HEK293 (cell line): ENCODE measurements around the gene CRP.

Source experiments
- CTCF ChIA-PET: fragments of 350-600 bp; formaldehyde crosslinking; extraction: SDS; loops from one replicate; lab custom pipeline; 2021; ENCODE audit warnings: antibody characterized with exemption; lab: Yijun Ruan, JAX
- POLR2A ChIA-PET: fragments of 300-600 bp; formaldehyde crosslinking; extraction: SDS; loops from one replicate; lab custom pipeline; 2020; ENCODE audit warnings: antibody characterized with exemption, inconsistent platforms; lab: Yijun Ruan, JAX
- H3K27ac ChIP-seq: fragments of 200-500 bp; sonication (Bioruptor generic); 2 replicates; pipeline ENCODE4 v1.5.1; 2014; ENCODE audit warnings: low read depth, low read length, control low read depth, inconsistent platforms; ENCODE audit errors: extremely low read depth
- H3K36me3 ChIP-seq, 2 experiments: fragments of 200-500 bp in 1 of 2; sonication (Bioruptor generic) in 1 of 2; 1 replicate in 1 of 2; 2 replicates in 1 of 2; pipeline ENCODE4 v1.5.1; 2014 to 2017; ENCODE audit warnings: inconsistent platforms in 2 of 2, low read length in 2 of 2; ENCODE audit not compliant: control insufficient read depth in 2 of 2, insufficient read depth in 1 of 2
- H3K4me1 ChIP-seq: fragments of 200-500 bp; sonication (Bioruptor generic); 2 replicates; pipeline ENCODE4 v1.5.1; 2014; ENCODE audit warnings: mild to moderate bottlenecking, low read length, inconsistent platforms; ENCODE audit not compliant: control insufficient read depth, insufficient read depth
- H3K4me3 ChIP-seq: 2 replicates; pipeline ENCODE4 v1.5.1; 2011; ENCODE audit warnings: low read depth, mild to moderate bottlenecking, control low read depth, low read length, moderate library complexity
- H3K9me3 ChIP-seq: fragments of 200-500 bp; sonication (Bioruptor generic); 2 replicates; pipeline ENCODE4 v1.5.1; 2014; ENCODE audit warnings: low read depth, low read length, inconsistent platforms; ENCODE audit not compliant: control insufficient read depth, insufficient read depth
- BCL11A ChIP-seq: fragments of 450-650 bp; formaldehyde crosslinking; IDR thresholded peaks from 2 replicates; pipeline ENCODE4 v1.5.1; 2016; ENCODE audit warnings: low read depth, missing biosample characterization, missing genetic modification characterization
- GLI4 ChIP-seq: fragments of 450-650 bp; formaldehyde crosslinking; IDR thresholded peaks from 2 replicates; pipeline ENCODE4 v1.5.1; 2016; ENCODE audit warnings: missing biosample characterization, missing genetic modification characterization
- REPIN1 ChIP-seq: fragments of 450-650 bp; formaldehyde crosslinking; IDR thresholded peaks from 2 replicates; pipeline ENCODE4 v1.5.1; 2017; ENCODE audit warnings: missing biosample characterization, missing genetic modification characterization, low read depth
- YY2 ChIP-seq: fragments of 450-650 bp; formaldehyde crosslinking; IDR thresholded peaks from 2 replicates; pipeline ENCODE4 v1.5.1; 2016; ENCODE audit warnings: missing biosample characterization, missing genetic modification characterization
- ZFP37 ChIP-seq: fragments of 450-650 bp; formaldehyde crosslinking; IDR thresholded peaks from 2 replicates; pipeline ENCODE4 v1.5.1; 2016; ENCODE audit warnings: missing biosample characterization, missing genetic modification characterization
- ZNF169 ChIP-seq: fragments of 450-650 bp; formaldehyde crosslinking; IDR thresholded peaks from 2 replicates; pipeline ENCODE4 v1.5.1; 2016; ENCODE audit warnings: missing biosample characterization, missing genetic modification characterization
- ZNF19 ChIP-seq: fragments of 450-650 bp; formaldehyde crosslinking; IDR thresholded peaks from 2 replicates; pipeline ENCODE4; 2016; ENCODE audit warnings: missing biosample characterization, missing genetic modification characterization, low read depth
- ZNF221 ChIP-seq: fragments of 450-650 bp; formaldehyde crosslinking; IDR thresholded peaks from 2 replicates; pipeline ENCODE4 v1.5.1; 2017; ENCODE audit warnings: missing biosample characterization, missing genetic modification characterization, borderline replicate concordance
- ZNF23 ChIP-seq: fragments of 450-650 bp; formaldehyde crosslinking; IDR thresholded peaks from 2 replicates; pipeline ENCODE4 v1.5.1; 2016; ENCODE audit warnings: missing biosample characterization, missing genetic modification characterization, borderline replicate concordance
- ZNF302 ChIP-seq: fragments of 450-650 bp; formaldehyde crosslinking; IDR thresholded peaks from 2 replicates; pipeline ENCODE4 v1.5.1; 2016; ENCODE audit warnings: missing biosample characterization, missing genetic modification characterization, low read depth
- ZNF324 ChIP-seq: fragments of 450-650 bp; formaldehyde crosslinking; IDR thresholded peaks from 2 replicates; pipeline ENCODE4 v1.5.1; 2016; ENCODE audit warnings: missing biosample characterization, missing genetic modification characterization
- ZNF335 ChIP-seq: fragments of 450-650 bp; formaldehyde crosslinking; conservative IDR thresholded peaks from 2 replicates; pipeline ENCODE4 v1.5.1; 2016; ENCODE audit warnings: missing biosample characterization, missing genetic modification characterization
- ZNF366 ChIP-seq: fragments of 450-650 bp; formaldehyde crosslinking; conservative IDR thresholded peaks from 2 replicates; pipeline ENCODE4 v1.5.1; 2016; ENCODE audit warnings: missing biosample characterization, missing genetic modification characterization
- ZNF398 ChIP-seq: fragments of 450-650 bp; formaldehyde crosslinking; IDR thresholded peaks from 2 replicates; pipeline ENCODE4 v1.5.1; 2017; ENCODE audit warnings: missing biosample characterization, missing genetic modification characterization
- ZNF423 ChIP-seq: fragments of 450-650 bp; formaldehyde crosslinking; IDR thresholded peaks from 2 replicates; pipeline ENCODE4 v1.5.1; 2016; ENCODE audit warnings: missing biosample characterization, missing genetic modification characterization
- ZNF624 ChIP-seq: fragments of 450-650 bp; formaldehyde crosslinking; IDR thresholded peaks from 2 replicates; pipeline ENCODE4 v1.5.1; 2017; ENCODE audit warnings: missing biosample characterization, missing genetic modification characterization
- ZNF692 ChIP-seq: fragments of 450-650 bp; formaldehyde crosslinking; IDR thresholded peaks from 2 replicates; pipeline ENCODE4 v1.5.1; 2016; ENCODE audit warnings: missing biosample characterization, missing genetic modification characterization
- ZNF76 ChIP-seq: fragments of 450-650 bp; formaldehyde crosslinking; IDR thresholded peaks from 2 replicates; pipeline ENCODE4; 2016; ENCODE audit warnings: low read depth, missing biosample characterization, missing genetic modification characterization, borderline replicate concordance
- ZNF843 ChIP-seq: fragments of 450-650 bp; formaldehyde crosslinking; IDR thresholded peaks from 2 replicates; pipeline ENCODE4 v1.5.1; 2016; ENCODE audit warnings: missing biosample characterization, missing genetic modification characterization
- TF ChIP-seq, protein P1 (sequence below): fragments of 450-650 bp; formaldehyde crosslinking; optimal IDR thresholded peaks from 2 replicates; pipeline ENCODE3; 2016; ENCODE audit warnings: missing biosample characterization, mild to moderate bottlenecking, missing genetic modification characterization

The CRP gene

DNA sequence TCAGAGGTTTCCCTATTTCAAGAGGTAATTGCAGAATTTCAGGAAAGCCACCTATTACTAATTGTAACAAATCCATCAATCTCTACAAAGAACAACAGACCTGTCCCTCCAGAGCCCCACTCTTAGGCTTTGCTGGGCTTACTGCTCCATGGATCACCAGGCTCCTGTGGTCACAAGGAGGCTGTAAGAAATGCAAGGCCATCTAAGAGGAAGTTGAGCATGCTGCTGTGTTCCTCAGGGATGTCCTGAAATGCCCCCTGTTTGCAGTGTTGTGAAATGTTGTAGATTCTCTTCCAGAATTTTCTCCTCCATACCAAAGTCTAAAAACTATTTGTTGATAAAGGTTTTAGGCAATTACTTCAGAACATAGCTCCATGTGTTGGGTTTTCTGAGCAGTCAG lies 42.0 kb upstream of the CRP start:
- TF ChIP-seq BCL11A (tag by site-specific recombination) (no peak), YY2 (tag by site-specific recombination) (no peak), ZNF366 (tag by site-specific recombination) (no peak), ZNF398 (no peak), ZNF423 (tag by site-specific recombination) (no peak), ZNF692 (tag by site-specific recombination) (no peak), ZNF221 (tag by site-specific recombination) (no peak)
- CTCF ChIA-PET = interaction anchor here (0.6 to 1.2 kb wide), 3 partner anchors 11 to 368 kb away, joined by 3 read pairs; no protein-coding TSS in a partner anchor
- Histone ChIP-seq H3K27ac (no peak overlapping the region), H3K36me3 (no peaks in the 10 kb centered on the region), H3K9me3 (no peaks in the 10 kb centered on the region), H3K4me1 (no peaks in the 10 kb centered on the region), H3K4me3 (no peak overlapping the region)
- POLR2A ChIA-PET = no interaction called here

DNA sequence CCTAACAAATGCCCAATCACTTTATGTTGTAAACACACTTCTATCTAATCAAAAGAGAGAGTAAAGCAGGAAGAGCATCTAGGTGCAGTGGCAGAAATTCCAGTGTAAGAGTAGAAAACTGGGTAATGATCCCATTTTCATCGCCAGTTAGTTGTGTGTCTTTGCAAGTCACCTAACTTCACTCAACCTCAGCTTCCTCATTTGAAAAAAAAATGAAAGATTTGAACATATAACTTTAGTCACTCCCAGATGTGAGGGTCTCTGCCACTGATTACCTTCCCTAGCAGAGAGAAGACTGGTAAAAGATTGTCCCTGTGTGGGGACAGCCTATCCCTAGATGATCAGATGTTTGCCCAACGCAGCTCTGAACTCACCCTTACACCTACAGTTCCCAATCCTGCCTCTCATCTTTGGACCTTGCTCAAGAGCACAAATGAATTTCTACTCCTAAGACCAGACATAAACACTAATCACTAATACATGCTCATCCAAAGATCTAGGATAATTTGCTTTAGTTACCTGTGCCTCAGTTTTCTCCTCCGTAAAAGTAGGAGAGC lies 41.1 kb upstream of the CRP start:
- Histone ChIP-seq H3K4me3 (no peak overlapping the region), H3K9me3 (no peaks in the 10 kb centered on the region), H3K36me3 (no peaks in the 10 kb centered on the region), H3K27ac (no peak overlapping the region), H3K4me1 (no peaks in the 10 kb centered on the region)
- CTCF ChIA-PET = no interaction called here
- TF ChIP-seq ZNF23 (tag by site-specific recombination) (no peak), ZNF302 (tag by site-specific recombination) (no peak), ZNF76 (tag by site-specific recombination) (no peak), ZFP37 (tag by site-specific recombination) (no peak), REPIN1 (tag by site-specific recombination) (no peak), ZNF624 (tag by site-specific recombination) (no peak), ZNF324 (no peak), GLI4 (tag by site-specific recombination) (no peak), ZNF843 (tag by site-specific recombination) (no peak)
- POLR2A ChIA-PET = no interaction called here

- ChIA-PET POLR2A (no interaction called here), CTCF (no interaction called here)
- Histone ChIP-seq H3K27ac (no peak overlapping the region), H3K4me1 (no peaks in the 10 kb centered on the region), H3K4me3 (no peak overlapping the region), H3K9me3 (no peaks in the 10 kb centered on the region), H3K36me3 (no peaks in the 10 kb centered on the region)
- TF ChIP-seq ZNF169 (no peak), ZNF19 (tag by site-specific recombination) (no peak), REPIN1 (tag by site-specific recombination) (no peak), ZNF335 (no peak)
- TF ChIP-seq, protein P1, sequence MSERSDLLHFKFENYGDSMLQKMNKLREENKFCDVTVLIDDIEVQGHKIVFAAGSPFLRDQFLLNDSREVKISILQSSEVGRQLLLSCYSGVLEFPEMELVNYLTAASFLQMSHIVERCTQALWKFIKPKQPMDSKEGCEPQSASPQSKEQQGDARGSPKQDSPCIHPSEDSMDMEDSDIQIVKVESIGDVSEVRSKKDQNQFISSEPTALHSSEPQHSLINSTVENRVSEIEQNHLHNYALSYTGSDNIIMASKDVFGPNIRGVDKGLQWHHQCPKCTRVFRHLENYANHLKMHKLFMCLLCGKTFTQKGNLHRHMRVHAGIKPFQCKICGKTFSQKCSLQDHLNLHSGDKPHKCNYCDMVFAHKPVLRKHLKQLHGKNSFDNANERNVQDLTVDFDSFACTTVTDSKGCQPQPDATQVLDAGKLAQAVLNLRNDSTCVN = no peak
These were observed 39.0 kb upstream of the CRP start for GRCh38 chr1:159753386-159753785.
